GM23248 (cell line): ENCODE data around the gene MAPT. TPM values are rescaled to one million over a fixed set of nuclear protein-coding genes. Genes with fewer than 3 reads are reported as not detected.

Source experiments
- DNase-seq: peaks from one replicate; pipeline ENCODE4 v3.0.0-alpha.2; 2015
- H2AFZ ChIP-seq: fragments of 200-600 bp; sonication (generic); 2 replicates; pipeline ENCODE4 v1.6.1; 2016; ENCODE audit warnings: antibody characterized with exemption
- H3F3A ChIP-seq: fragments of 200-600 bp; sonication (generic); 2 replicates; pipeline ENCODE4 v1.6.1; 2016; ENCODE audit warnings: mild to moderate bottlenecking, antibody characterized with exemption, mixed run types; ENCODE audit not compliant: insufficient read depth
- H3K27ac ChIP-seq: fragments of 200-600 bp; sonication (generic); 2 replicates; pipeline ENCODE4 v1.5.1; 2016; ENCODE audit warnings: mild to moderate bottlenecking
- H3K27me3 ChIP-seq: fragments of 200-600 bp; sonication (generic); replicated peaks from 2 replicates; pipeline ENCODE4 v1.6.1; 2016; ENCODE audit warnings: mild to moderate bottlenecking; ENCODE audit not compliant: insufficient read depth
- H3K36me3 ChIP-seq: fragments of 200-600 bp; sonication (generic); 2 replicates; pipeline ENCODE4 v1.6.1; 2016; ENCODE audit warnings: low read depth, mild to moderate bottlenecking
- H3K4me1 ChIP-seq: fragments of 200-600 bp; sonication (generic); 2 replicates; pipeline ENCODE4 v1.6.1; 2016; ENCODE audit warnings: mild to moderate bottlenecking; ENCODE audit not compliant: insufficient read depth
- H3K4me2 ChIP-seq: fragments of 200-600 bp; sonication (generic); one replicate; pipeline ENCODE4 v1.6.1; 2016; ENCODE audit warnings: mild to moderate bottlenecking; ENCODE audit not compliant: unreplicated experiment
- H3K4me3 ChIP-seq: fragments of 200-600 bp; sonication (generic); 2 replicates; pipeline ENCODE4 v1.5.1; 2016; ENCODE audit warnings: mild to moderate bottlenecking
- H3K79me2 ChIP-seq: fragments of 200-600 bp; sonication (generic); 2 replicates; pipeline ENCODE4 v1.6.1; 2016; ENCODE audit warnings: mild to moderate bottlenecking; ENCODE audit not compliant: insufficient read depth
- H3K9ac ChIP-seq: fragments of 200-600 bp; sonication (generic); 2 replicates; pipeline ENCODE4 v1.6.1; 2016; ENCODE audit warnings: mild to moderate bottlenecking
- H3K9me2 ChIP-seq: fragments of 200-600 bp; sonication (generic); 2 replicates; pipeline ENCODE4 v1.6.1; 2016; ENCODE audit warnings: mixed run types, mild to moderate bottlenecking, moderate library complexity; ENCODE audit not compliant: insufficient read depth
- H3K9me3 ChIP-seq: fragments of 200-600 bp; sonication (generic); one replicate; pipeline ENCODE4 v1.6.1; 2017; ENCODE audit warnings: low read depth
- H4K20me1 ChIP-seq: fragments of 200-600 bp; sonication (generic); 2 replicates; pipeline ENCODE4 v1.6.0; 2016; ENCODE audit not compliant: insufficient read depth
- EZH2 ChIP-seq: fragments of 200-600 bp; sonication (generic); IDR thresholded peaks from 2 replicates; pipeline ENCODE4 v1.6.1; 2018; ENCODE audit warnings: antibody characterized with exemption, mild to moderate bottlenecking; ENCODE audit not compliant: insufficient read depth, poor library complexity, severe bottlenecking
- EZH2phosphoT487 ChIP-seq: fragments of 200-600 bp; sonication (generic); IDR thresholded peaks from 2 replicates; pipeline ENCODE4 v1.6.1; 2018; ENCODE audit warnings: antibody characterized with exemption, moderate library complexity, mild to moderate bottlenecking, low read depth; ENCODE audit not compliant: insufficient read depth
- WGBS, 2 experiments: methylation state at CpG; one replicate each; pipeline ENCODE4 v1.1.6; 2015 to 2017; ENCODE audit warnings: low lambda C conversion rate in 2 of 2, low coverage in 1 of 2; ENCODE audit errors: missing lambda C conversion rate in 2 of 2; 5-methylcytosine and 5-hydroxymethylcytosine counted together
- in situ Hi-C: fragments of 300-500 bp; cut with MboI; formaldehyde crosslinking; loops from 2 replicates; pipeline ENCODE4 v1.15.0; 2020
- polyA plus RNA-seq: library from polyadenylated mRNA; unstranded; fragments of >200 nt; fragmentation: Nextera tagmentation; extraction: Ambion mirVana; gene quantifications from 2 replicates; pipeline ENCODE4 v1.2.1, GENCODE V29; 2016
- total RNA-seq: library from RNA; depleted of rRNA; stranded (reverse); fragments of >200 nt; shearing (Covaris generic); gene quantifications from 2 replicates; pipeline ENCODE4 v1.2.3, GENCODE V29; 2014

Gene MAPT
- total and polyA plus RNA-seq, 2 experiments from 2014 or later = 0.06 TPM; not detected in 1

GRCh38 chr17:45950888-45951287, 56.5 kb downstream of the MAPT start:
- Histone ChIP-seq H3K9me3 (no peaks in the 10 kb centered on the region), H3K36me3 (no peaks in the 10 kb centered on the region), H2AFZ (no peak overlapping the region), H3K27ac (no peak overlapping the region), H3K79me2 (no peaks in the 10 kb centered on the region), H3K9ac (no peak overlapping the region), H3K9me2 (no peaks in the 10 kb centered on the region), H3F3A (no peaks in the 10 kb centered on the region), H3K4me2 (no peak overlapping the region), H3K4me3 (no peak overlapping the region), H4K20me1 (no peaks in the 10 kb centered on the region), H3K27me3 (0 out of 2 replicates have a peak, but pooled peaks cover 15% of the 10 kb centered on the region), H3K4me1 (peaks cover 5% of the 10 kb centered on the region; the same call in 1 of the 2 replicates)
- no peak for DNase-seq
- WGBS, 2 experiments = 84 to 85% methylated on average over 8 of the region's 8 CpGs
- no peak for TF ChIP-seq EZH2
- no peak for TF ChIP-seq EZH2phosphoT487
- in situ Hi-C loops = no loop called here

DNA sequence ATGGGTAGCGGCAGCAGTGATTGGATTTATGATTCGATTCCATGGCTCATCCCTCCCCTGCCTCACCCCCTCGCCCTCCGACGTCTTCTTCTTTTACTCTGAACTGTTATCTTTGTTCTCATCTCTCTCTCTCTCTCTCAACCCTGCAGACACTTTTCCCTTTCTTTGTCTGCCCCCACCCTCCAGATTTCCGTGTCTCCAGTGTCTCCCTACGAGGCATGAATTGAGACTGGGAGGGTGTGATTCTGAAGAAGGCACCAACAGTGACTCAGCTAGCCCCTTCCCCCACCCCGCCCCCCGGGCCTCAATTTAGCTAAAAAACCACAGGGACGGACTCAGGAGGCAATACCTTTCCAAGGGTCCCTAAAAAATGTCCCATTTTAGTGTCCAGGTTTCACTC, 57.0 kb downstream of the MAPT start:
- no peak overlapping the region for H3K4me3 ChIP-seq
- no peaks in the 10 kb centered on the region for H3K36me3 ChIP-seq
- in situ Hi-C loops = no loop called here
- H3F3A ChIP-seq = no peaks in the 10 kb centered on the region
- H3K4me2 ChIP-seq = no peak overlapping the region
- no peaks in the 10 kb centered on the region for H3K9me3 ChIP-seq
- 0 out of 2 replicates have a peak, but pooled peaks cover 15% of the 10 kb centered on the region for H3K27me3 ChIP-seq
- TF ChIP-seq EZH2 (no peak), EZH2phosphoT487 (no peak)
- no peak overlapping the region for H2AFZ ChIP-seq
- no peaks in the 10 kb centered on the region for H3K9me2 ChIP-seq
- no peak overlapping the region for H3K9ac ChIP-seq
- no peaks in the 10 kb centered on the region for H3K79me2 ChIP-seq
- H3K27ac ChIP-seq = no peak overlapping the region
- DNase-seq = no peak
- H3K4me1 ChIP-seq = peaks cover 5% of the 10 kb centered on the region; the same call in 1 of the 2 replicates
- WGBS, 2 experiments = 54 to 58% methylated on average over 10 of the region's 10 CpGs
- no peaks in the 10 kb centered on the region for H4K20me1 ChIP-seq

DNA sequence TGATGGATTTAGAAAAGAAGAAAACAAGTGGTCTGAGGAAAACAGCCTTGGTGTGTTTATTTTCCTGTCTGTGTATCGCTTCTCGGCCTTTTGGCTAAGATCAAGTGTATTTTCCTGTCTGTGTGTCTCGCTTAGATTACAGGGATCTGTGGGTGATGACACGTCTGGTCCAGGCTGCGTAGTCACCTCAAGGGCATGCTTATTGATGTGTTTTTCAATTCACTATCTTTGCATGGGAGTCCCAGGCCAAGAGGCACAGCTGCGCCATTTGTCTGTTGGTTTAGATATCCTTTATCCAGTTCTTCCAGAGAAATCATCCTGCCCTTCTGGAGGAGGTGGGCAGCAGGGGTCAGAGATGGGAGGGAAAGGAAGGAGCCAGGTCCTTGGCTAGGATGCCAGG, 57.6 kb downstream of the MAPT start:
- in situ Hi-C loops = no loop called here
- Histone ChIP-seq H4K20me1 (no peaks in the 10 kb centered on the region), H3K27ac (no peak overlapping the region), H3K36me3 (no peaks in the 10 kb centered on the region), H3K4me1 (peaks cover 5% of the 10 kb centered on the region; the same call in 1 of the 2 replicates), H3K4me2 (no peak overlapping the region), H2AFZ (no peak overlapping the region), H3K4me3 (no peak overlapping the region), H3K9me2 (no peaks in the 10 kb centered on the region), H3K27me3 (0 out of 2 replicates have a peak, but pooled peaks cover 15% of the 10 kb centered on the region), H3F3A (no peaks in the 10 kb centered on the region), H3K79me2 (no peaks in the 10 kb centered on the region), H3K9me3 (no peaks in the 10 kb centered on the region), H3K9ac (no peak overlapping the region)
- TF ChIP-seq EZH2 (no peak), EZH2phosphoT487 (no peak)
- no peak for DNase-seq
- 62 to 67% methylated on average over 6 of the region's 6 CpGs for WGBS, 2 experiments

GRCh38 chr17:45952814-45953320, 58.5 kb downstream of the MAPT start:
- WGBS, 2 experiments = 90 to 91% methylated on average over 6 of the region's 6 CpGs
- Histone ChIP-seq H3K4me3 (no peak overlapping the region), H3K79me2 (no peaks in the 10 kb centered on the region), H3K4me1 (peaks cover 5% of the 10 kb centered on the region; the same call in 1 of the 2 replicates), H3K9ac (no peak overlapping the region), H3K27ac (no peak overlapping the region), H3F3A (no peaks in the 10 kb centered on the region), H3K36me3 (no peaks in the 10 kb centered on the region), H3K9me2 (no peaks in the 10 kb centered on the region), H4K20me1 (no peaks in the 10 kb centered on the region), H3K4me2 (no peak overlapping the region), H2AFZ (no peak overlapping the region), H3K27me3 (peaks cover 16% of the 10 kb centered on the region; the same call in 1 of the 2 replicates), H3K9me3 (no peaks in the 10 kb centered on the region)
- in situ Hi-C loops = no loop called here
- TF ChIP-seq EZH2phosphoT487 (no peak), EZH2 (no peak)
- DNase-seq = no peak
